Astrocyte (in vitro differentiated cells and primary cell): Measurements from ENCODE around the gene LRRC63. TPM values are rescaled to one million over a fixed set of nuclear protein-coding genes. Genes with fewer than 3 reads are reported as not detected.

ENCODE experiments used
- DNase-seq: peaks from one replicate; pipeline ENCODE4 v3.0.0-alpha.2; 2010; ENCODE audit warnings: low read depth
- FAIRE-seq: peaks from 2 replicates; lab custom pipeline; 2011; peaks lifted over from hg19 to GRCh38; lab: Jason Lieb, UNC
- H2AFZ ChIP-seq: 2 replicates; pipeline ENCODE4 v1.6.0; 2012; ENCODE audit warnings: low read depth, low read length, inconsistent platforms
- H3K27ac ChIP-seq: 2 replicates; pipeline ENCODE4 v1.5.1; 2011; ENCODE audit warnings: low read depth, low read length, inconsistent platforms
- H3K27me3 ChIP-seq: 2 replicates; pipeline ENCODE4 v1.6.0; 2011; ENCODE audit warnings: low read length, inconsistent platforms; ENCODE audit not compliant: insufficient read depth
- H3K36me3 ChIP-seq: 2 replicates; pipeline ENCODE4 v1.5.1; 2011; ENCODE audit warnings: low read length, inconsistent platforms; ENCODE audit not compliant: insufficient read depth
- H3K4me1 ChIP-seq: 2 replicates; pipeline ENCODE4 v1.5.1; 2011; ENCODE audit warnings: low read length, inconsistent platforms; ENCODE audit not compliant: insufficient read depth
- H3K4me2 ChIP-seq: 2 replicates; pipeline ENCODE4 v1.6.0; 2012; ENCODE audit warnings: low read length, inconsistent platforms
- H3K4me3 ChIP-seq: 2 replicates; pipeline ENCODE4 v1.5.1; 2011; ENCODE audit warnings: low read depth, mild to moderate bottlenecking, low read length, inconsistent platforms; ENCODE audit not compliant: insufficient read depth
- H3K79me2 ChIP-seq: 2 replicates; pipeline ENCODE4 v1.6.0; 2012; ENCODE audit warnings: mild to moderate bottlenecking, low read length, inconsistent platforms; ENCODE audit not compliant: insufficient read depth
- H3K9ac ChIP-seq: 2 replicates; pipeline ENCODE4 v1.6.0; 2012; ENCODE audit warnings: mild to moderate bottlenecking, low read length, inconsistent platforms
- H3K9me3 ChIP-seq: 2 replicates; pipeline ENCODE4 v1.5.1; 2012; ENCODE audit warnings: low read depth, mild to moderate bottlenecking, low read length, inconsistent platforms; ENCODE audit not compliant: insufficient read depth
- H4K20me1 ChIP-seq: 2 replicates; pipeline ENCODE4 v1.6.0; 2012; ENCODE audit warnings: low read length, inconsistent platforms; ENCODE audit not compliant: insufficient read depth
- H3K27ac Mint-ChIP-seq: one replicate; pipeline ENCODE4 v1.8.0; 2021; ENCODE audit warnings: mild to moderate bottlenecking, mixed read lengths; ENCODE audit not compliant: unreplicated experiment
- H3K27me3 Mint-ChIP-seq: one replicate; pipeline ENCODE4 v1.8.0; 2021; ENCODE audit warnings: low read depth, mixed read lengths; ENCODE audit not compliant: unreplicated experiment
- H3K36me3 Mint-ChIP-seq: one replicate; pipeline ENCODE4 v1.8.0; 2021; ENCODE audit warnings: low read depth, mixed read lengths; ENCODE audit not compliant: unreplicated experiment
- H3K4me1 Mint-ChIP-seq: one replicate; pipeline ENCODE4 v1.8.0; 2021; ENCODE audit warnings: low read depth, mixed read lengths; ENCODE audit not compliant: unreplicated experiment
- H3K4me3 Mint-ChIP-seq: one replicate; pipeline ENCODE4 v1.8.0; 2021; ENCODE audit warnings: mild to moderate bottlenecking, moderate library complexity, mixed read lengths; ENCODE audit not compliant: unreplicated experiment
- H3K9me3 Mint-ChIP-seq: one replicate; pipeline ENCODE4 v1.8.0; 2021; ENCODE audit warnings: mild to moderate bottlenecking, mixed read lengths; ENCODE audit not compliant: unreplicated experiment
- EZH2 ChIP-seq: IDR thresholded peaks from 2 replicates; pipeline ENCODE4 v1.6.1; 2012; ENCODE audit warnings: mild to moderate bottlenecking, low read length, inconsistent platforms; ENCODE audit not compliant: insufficient read depth
- total RNA-seq: library from RNA; stranded (reverse); gene quantifications from 2 replicates; pipeline ENCODE4 v1.2.1, GENCODE V29; 2021
- TF ChIP-seq, protein P1 (sequence below): IDR thresholded peaks from 2 replicates; pipeline ENCODE4 v1.5.1; 2011; ENCODE audit warnings: low read depth, mild to moderate bottlenecking, inconsistent platforms, low read length, moderate library complexity; ENCODE audit not compliant: insufficient read depth

LRRC63 gene
- total RNA-seq, 1 donor from 2014 or later = not detected

DNA sequence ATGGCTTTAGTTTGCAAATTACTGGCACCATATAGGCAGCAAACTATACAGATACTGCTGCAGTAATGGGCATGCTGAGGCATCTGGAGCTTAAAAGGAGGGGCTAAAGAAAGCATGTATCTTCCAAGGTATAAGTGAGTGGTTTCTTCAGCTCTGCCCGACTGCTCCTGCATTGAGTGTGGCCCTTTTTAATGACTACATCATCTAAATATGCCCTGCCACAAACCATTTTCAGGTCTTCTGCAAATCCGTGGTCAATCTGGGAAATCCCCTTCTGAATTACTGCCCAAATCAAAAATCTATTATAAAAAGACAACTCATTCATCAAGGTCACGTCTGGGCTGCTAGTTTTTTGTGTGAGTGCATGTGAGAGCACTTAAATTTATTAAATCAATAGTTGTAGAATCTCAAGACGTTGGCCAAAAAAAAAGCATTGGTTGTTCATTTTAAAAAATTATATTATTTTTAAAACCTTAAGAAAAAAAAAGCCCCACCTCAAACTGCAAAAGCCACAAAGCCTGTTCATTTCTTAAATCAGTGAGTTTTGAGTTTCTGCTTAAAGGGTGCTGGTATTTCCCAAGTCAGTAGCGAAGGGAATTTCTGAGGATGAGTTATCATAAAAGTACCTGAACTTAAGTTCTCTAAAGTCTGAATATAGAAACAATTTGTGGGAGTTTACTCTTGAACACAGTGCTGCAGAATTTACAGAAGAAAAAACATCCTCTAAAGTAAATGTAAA is 46.1 kb upstream of the LRRC63 start:
- peaks cover 23% of the 10 kb centered on the region for H3K4me1 Mint-ChIP-seq
- FAIRE-seq = no peak
- H3K27ac ChIP-seq = no peak overlapping the region

DNA sequence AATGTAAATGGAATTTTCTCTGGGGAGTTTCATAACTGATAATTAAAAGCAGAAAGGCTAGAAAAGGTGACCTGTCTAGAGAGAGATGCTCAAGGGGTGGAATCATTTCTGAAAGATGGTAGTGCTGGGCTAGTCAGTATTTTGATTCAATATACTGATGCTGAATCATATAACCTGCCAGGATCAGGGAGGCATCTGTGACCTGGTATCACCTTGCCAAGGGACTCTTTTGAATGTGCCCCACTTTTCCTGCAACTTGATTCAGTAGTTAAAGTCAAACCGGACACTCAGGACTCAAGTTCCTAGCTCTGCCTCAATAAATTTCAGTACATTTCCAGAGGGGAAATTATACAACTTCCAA is 45.5 kb upstream of the LRRC63 start:
- Histone ChIP-seq H3K4me1 (peaks cover 3% of the 10 kb centered on the region), H4K20me1 (no peaks in the 10 kb centered on the region), H3K27ac (no peak overlapping the region), H3K4me2 (no peak overlapping the region), H3K9ac (no peak overlapping the region), H2AFZ (no peak overlapping the region), H3K9me3 (no peaks in the 10 kb centered on the region), H3K79me2 (no peaks in the 10 kb centered on the region), H3K4me3 (no peak overlapping the region), H3K27me3 (no peaks in the 10 kb centered on the region), H3K36me3 (no peaks in the 10 kb centered on the region)
- Mint-ChIP-seq H3K27me3 (no peaks in the 10 kb centered on the region), H3K27ac (no peak overlapping the region), H3K4me1 (peaks cover 26% of the 10 kb centered on the region), H3K9me3 (no peaks in the 10 kb centered on the region), H3K4me3 (no peak overlapping the region), H3K36me3 (no peaks in the 10 kb centered on the region)
- FAIRE-seq (no peak), DNase-seq (no peak)
- TF ChIP-seq, protein P1, sequence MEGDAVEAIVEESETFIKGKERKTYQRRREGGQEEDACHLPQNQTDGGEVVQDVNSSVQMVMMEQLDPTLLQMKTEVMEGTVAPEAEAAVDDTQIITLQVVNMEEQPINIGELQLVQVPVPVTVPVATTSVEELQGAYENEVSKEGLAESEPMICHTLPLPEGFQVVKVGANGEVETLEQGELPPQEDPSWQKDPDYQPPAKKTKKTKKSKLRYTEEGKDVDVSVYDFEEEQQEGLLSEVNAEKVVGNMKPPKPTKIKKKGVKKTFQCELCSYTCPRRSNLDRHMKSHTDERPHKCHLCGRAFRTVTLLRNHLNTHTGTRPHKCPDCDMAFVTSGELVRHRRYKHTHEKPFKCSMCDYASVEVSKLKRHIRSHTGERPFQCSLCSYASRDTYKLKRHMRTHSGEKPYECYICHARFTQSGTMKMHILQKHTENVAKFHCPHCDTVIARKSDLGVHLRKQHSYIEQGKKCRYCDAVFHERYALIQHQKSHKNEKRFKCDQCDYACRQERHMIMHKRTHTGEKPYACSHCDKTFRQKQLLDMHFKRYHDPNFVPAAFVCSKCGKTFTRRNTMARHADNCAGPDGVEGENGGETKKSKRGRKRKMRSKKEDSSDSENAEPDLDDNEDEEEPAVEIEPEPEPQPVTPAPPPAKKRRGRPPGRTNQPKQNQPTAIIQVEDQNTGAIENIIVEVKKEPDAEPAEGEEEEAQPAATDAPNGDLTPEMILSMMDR = no peak
- TF ChIP-seq EZH2 = no peak

More for the DNA sequence above, 46.1 kb upstream of the LRRC63 start:
- no peaks in the 10 kb centered on the region for H3K79me2 ChIP-seq
- no peak overlapping the region for H3K27ac Mint-ChIP-seq
- H3K4me3 ChIP-seq = no peak overlapping the region
- DNase-seq = peak; percentile 46
- no peaks in the 10 kb centered on the region for H3K36me3 ChIP-seq
- no peaks in the 10 kb centered on the region for H3K27me3 Mint-ChIP-seq
- peaks cover 3% of the 10 kb centered on the region for H3K4me1 ChIP-seq
- no peaks in the 10 kb centered on the region for H3K9me3 Mint-ChIP-seq
- H3K9ac ChIP-seq = no peak overlapping the region
- H3K9me3 ChIP-seq = no peaks in the 10 kb centered on the region
- no peaks in the 10 kb centered on the region for H3K27me3 ChIP-seq
- no peak overlapping the region for H3K4me3 Mint-ChIP-seq
- TF ChIP-seq, protein P1 = no peak
- TF ChIP-seq EZH2 = no peak
- no peaks in the 10 kb centered on the region for H3K36me3 Mint-ChIP-seq
- H3K4me2 ChIP-seq = no peak overlapping the region
- H2AFZ ChIP-seq = no peak overlapping the region
- H4K20me1 ChIP-seq = no peaks in the 10 kb centered on the region

DNA sequence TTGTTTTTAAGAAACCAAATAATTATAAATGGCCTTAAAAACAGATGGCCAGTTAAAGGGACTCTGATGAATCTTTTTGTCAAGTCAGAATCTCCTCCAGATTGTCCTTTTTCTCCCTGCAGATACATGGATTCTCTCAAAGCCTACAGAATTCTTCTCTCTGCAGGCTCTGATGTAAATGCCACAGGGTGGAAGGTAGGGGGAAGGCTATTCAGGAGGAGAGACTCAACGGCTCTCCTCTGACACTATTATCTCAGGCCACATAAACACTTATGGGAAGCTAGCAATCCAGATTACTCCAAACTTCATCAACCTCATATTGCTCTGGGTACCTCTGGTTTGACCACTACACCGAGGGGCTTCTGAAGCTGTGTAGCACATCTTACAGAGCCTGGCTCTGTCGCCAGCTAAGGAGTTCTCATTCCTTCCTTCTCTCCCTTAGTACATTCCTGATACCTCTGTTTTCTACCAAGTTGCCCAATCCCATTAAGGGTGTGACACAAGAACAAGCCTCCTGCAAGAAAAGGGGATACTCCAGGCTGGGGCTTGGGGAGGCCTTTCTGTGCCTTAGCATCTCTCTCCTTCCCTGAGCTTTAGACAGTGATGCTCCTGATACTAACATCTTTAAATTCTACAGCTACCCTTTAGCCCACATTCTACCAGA is 44.6 kb upstream of the LRRC63 start:
- Histone ChIP-seq H4K20me1 (no peaks in the 10 kb centered on the region), H3K4me2 (no peak overlapping the region), H3K27me3 (no peaks in the 10 kb centered on the region), H3K79me2 (no peaks in the 10 kb centered on the region), H3K4me1 (peaks cover 3% of the 10 kb centered on the region), H3K4me3 (no peak overlapping the region), H3K36me3 (no peaks in the 10 kb centered on the region), H3K9ac (no peak overlapping the region), H3K27ac (no peak overlapping the region), H2AFZ (no peak overlapping the region), H3K9me3 (no peaks in the 10 kb centered on the region)
- no peak overlapping the region for H3K27ac Mint-ChIP-seq
- TF ChIP-seq, protein P1 = no peak
- no peak for TF ChIP-seq EZH2
- no peaks in the 10 kb centered on the region for H3K9me3 Mint-ChIP-seq
- DNase-seq (no peak), FAIRE-seq (no peak)
- H3K27me3 Mint-ChIP-seq = no peaks in the 10 kb centered on the region
- H3K4me1 Mint-ChIP-seq = peaks cover 29% of the 10 kb centered on the region
- H3K36me3 Mint-ChIP-seq = no peaks in the 10 kb centered on the region
- no peak overlapping the region for H3K4me3 Mint-ChIP-seq
